ENCODE data around the gene CCDC190.

GRCh38 chr1:162829268-162829667 is 31.7 kb downstream of the CCDC190 start:
- TF ChIP-seq SMC3 (IDR thresholded peaks at IDR 0.05; ENCODE audit: low read depth, low read length) (no peak), CTCF (conservative IDR thresholded peaks at IDR 0.05; ENCODE audit: low read depth, low read length) (no peak), POLR2A (IDR thresholded peaks at IDR 0.05; ENCODE audit: low read depth, low read length) (no peak), ELK1 (IDR thresholded peaks at IDR 0.05; ENCODE audit: borderline replicate concordance, low read depth, low read length) (no peak), RAD21 (IDR thresholded peaks at IDR 0.05; ENCODE audit: low read length) (no peak), MAZ (IDR thresholded peaks at IDR 0.05; ENCODE audit: borderline replicate concordance, low read depth, low read length) (no peak), CEBPB (IDR thresholded peaks at IDR 0.05; ENCODE audit: low read depth, low read length) (no peak), MAFK (IDR thresholded peaks at IDR 0.05; ENCODE audit: low read depth, low read length) (no peak), USF2 (IDR thresholded peaks at IDR 0.05; ENCODE audit: low read depth, low read length) (no peak), BHLHE40 (IDR thresholded peaks at IDR 0.05; ENCODE audit: low read depth, low read length) (no peak), MXI1 (IDR thresholded peaks at IDR 0.05; ENCODE audit: borderline replicate concordance, low read depth, low read length) (no peak), NFE2L2 (IDR thresholded peaks at IDR 0.05; ENCODE audit: low read depth, low read length) (no peak), FOS (IDR thresholded peaks at IDR 0.05; ENCODE audit: low read depth, low read length) (no peak)

All from IMR-90 (cell line).